ENCODE measurements around the gene MAPK7.

MAPK7 gene

DNA sequence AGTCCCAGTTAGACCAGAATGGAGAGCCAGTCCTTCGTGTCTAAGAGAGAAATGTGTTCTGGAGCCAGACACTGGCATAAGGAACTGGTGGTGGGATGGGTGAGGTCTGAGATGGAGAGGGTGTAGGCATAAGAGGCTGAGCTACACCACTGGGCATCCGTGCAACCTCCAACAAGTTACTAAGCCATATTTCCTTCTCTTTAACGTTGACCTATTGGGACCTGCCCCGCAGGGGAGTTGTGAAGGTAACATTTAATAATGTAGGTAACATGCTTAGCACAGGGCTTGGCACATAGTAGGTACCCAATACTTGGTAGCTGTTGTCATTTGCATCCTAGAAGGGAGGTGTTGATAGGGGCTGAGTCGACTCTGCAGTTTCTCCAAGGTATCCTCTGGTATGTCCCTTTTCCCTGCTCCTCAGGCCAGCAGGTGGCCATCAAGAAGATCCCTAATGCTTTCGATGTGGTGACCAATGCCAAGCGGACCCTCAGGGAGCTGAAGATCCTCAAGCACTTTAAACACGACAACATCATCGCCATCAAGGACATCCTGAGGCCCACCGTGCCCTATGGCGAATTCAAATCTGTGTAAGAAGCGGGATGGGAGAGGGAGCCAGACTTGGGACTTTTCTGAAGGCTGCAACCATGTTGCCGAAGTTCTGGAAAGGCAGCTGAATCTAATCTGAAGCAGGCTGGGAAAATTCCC is 1.2 kb downstream of the MAPK7 start:
- TF ChIP-seq, protein P1, sequence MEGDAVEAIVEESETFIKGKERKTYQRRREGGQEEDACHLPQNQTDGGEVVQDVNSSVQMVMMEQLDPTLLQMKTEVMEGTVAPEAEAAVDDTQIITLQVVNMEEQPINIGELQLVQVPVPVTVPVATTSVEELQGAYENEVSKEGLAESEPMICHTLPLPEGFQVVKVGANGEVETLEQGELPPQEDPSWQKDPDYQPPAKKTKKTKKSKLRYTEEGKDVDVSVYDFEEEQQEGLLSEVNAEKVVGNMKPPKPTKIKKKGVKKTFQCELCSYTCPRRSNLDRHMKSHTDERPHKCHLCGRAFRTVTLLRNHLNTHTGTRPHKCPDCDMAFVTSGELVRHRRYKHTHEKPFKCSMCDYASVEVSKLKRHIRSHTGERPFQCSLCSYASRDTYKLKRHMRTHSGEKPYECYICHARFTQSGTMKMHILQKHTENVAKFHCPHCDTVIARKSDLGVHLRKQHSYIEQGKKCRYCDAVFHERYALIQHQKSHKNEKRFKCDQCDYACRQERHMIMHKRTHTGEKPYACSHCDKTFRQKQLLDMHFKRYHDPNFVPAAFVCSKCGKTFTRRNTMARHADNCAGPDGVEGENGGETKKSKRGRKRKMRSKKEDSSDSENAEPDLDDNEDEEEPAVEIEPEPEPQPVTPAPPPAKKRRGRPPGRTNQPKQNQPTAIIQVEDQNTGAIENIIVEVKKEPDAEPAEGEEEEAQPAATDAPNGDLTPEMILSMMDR (IDR thresholded peaks at IDR 0.05; ENCODE audit: low read depth, low read length), result no peak
- TF ChIP-seq, protein P2, sequence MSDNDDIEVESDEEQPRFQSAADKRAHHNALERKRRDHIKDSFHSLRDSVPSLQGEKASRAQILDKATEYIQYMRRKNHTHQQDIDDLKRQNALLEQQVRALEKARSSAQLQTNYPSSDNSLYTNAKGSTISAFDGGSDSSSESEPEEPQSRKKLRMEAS (IDR thresholded peaks at IDR 0.05; ENCODE audit: low read depth, low read length), result no peak
- TF ChIP-seq POLR2A (IDR thresholded peaks at IDR 0.05; ENCODE audit: extremely low read depth, insufficient read length) (no peak), MYC (IDR thresholded peaks at IDR 0.05; ENCODE audit: low read depth, low read length) (no peak)
- peak overlapping the region; percentile 76 for H3K4me3 ChIP-seq (ENCODE audit: low read depth, low read length)
- no peak for DNase-seq (ENCODE audit: low read depth)

DNA sequence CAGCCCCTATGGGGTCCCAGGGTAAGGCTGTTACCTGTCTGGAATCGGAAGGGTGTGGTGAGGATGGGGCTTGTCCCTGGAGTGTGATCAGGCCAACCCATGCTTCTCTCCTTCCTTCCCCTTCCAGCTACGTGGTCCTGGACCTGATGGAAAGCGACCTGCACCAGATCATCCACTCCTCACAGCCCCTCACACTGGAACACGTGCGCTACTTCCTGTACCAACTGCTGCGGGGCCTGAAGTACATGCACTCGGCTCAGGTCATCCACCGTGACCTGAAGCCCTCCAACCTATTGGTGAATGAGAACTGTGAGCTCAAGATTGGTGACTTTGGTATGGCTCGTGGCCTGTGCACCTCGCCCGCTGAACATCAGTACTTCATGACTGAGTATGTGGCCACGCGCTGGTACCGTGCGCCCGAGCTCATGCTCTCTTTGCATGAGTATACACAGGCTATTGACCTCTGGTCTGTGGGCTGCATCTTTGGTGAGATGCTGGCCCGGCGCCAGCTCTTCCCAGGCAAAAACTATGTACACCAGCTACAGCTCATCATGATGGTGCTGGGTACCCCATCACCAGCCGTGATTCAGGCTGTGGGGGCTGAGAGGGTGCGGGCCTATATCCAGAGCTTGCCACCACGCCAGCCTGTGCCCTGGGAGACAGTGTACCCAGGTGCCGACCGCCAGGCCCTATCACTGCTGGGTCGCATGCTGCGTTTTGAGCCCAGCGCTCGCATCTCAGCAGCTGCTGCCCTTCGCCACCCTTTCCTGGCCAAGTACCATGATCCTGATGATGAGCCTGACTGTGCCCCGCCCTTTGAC is 2.4 kb downstream of the MAPK7 start:
- TF ChIP-seq POLR2A (IDR thresholded peaks at IDR 0.05; ENCODE audit: extremely low read depth, insufficient read length) (no peak), MYC (IDR thresholded peaks at IDR 0.05; ENCODE audit: low read depth, low read length) (no peak)
- TF ChIP-seq, protein P1 (IDR thresholded peaks at IDR 0.05; ENCODE audit: low read depth, low read length), result no peak
- TF ChIP-seq, protein P2 (IDR thresholded peaks at IDR 0.05; ENCODE audit: low read depth, low read length), result no peak
- no peak overlapping the region for H3K4me3 ChIP-seq (ENCODE audit: low read depth, low read length)
- DNase-seq (ENCODE audit: low read depth), result no peak

DNA sequence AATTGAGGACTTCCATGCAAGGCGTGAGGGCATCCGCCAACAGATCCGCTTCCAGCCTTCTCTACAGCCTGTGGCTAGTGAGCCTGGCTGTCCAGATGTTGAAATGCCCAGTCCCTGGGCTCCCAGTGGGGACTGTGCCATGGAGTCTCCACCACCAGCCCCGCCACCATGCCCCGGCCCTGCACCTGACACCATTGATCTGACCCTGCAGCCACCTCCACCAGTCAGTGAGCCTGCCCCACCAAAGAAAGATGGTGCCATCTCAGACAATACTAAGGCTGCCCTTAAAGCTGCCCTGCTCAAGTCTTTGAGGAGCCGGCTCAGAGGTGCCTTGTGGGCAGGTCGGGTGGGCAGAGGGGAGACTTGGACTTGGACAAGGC is 3.1 kb downstream of the MAPK7 start:
- no peak for DNase-seq (ENCODE audit: low read depth)
- TF ChIP-seq, protein P1 (IDR thresholded peaks at IDR 0.05; ENCODE audit: low read depth, low read length), result no peak
- TF ChIP-seq MYC (IDR thresholded peaks at IDR 0.05; ENCODE audit: low read depth, low read length) (no peak), POLR2A (IDR thresholded peaks at IDR 0.05; ENCODE audit: extremely low read depth, insufficient read length) (no peak)
- TF ChIP-seq, protein P2 (IDR thresholded peaks at IDR 0.05; ENCODE audit: low read depth, low read length), result no peak
- H3K4me3 ChIP-seq (ENCODE audit: low read depth, low read length), result no peak overlapping the region

- H3K4me3 ChIP-seq (ENCODE audit: low read depth, low read length), result no peak overlapping the region
- no peak for TF ChIP-seq MYC (IDR thresholded peaks at IDR 0.05; ENCODE audit: low read depth, low read length)
- TF ChIP-seq, protein P2 (IDR thresholded peaks at IDR 0.05; ENCODE audit: low read depth, low read length), result no peak
- TF ChIP-seq POLR2A (IDR thresholded peaks at IDR 0.05; ENCODE audit: extremely low read depth, insufficient read length), result no peak
- TF ChIP-seq, protein P1 (IDR thresholded peaks at IDR 0.05; ENCODE audit: low read depth, low read length), result no peak
- DNase-seq (ENCODE audit: low read depth), result no peak
These were observed 3.6 kb downstream of the MAPK7 start for GRCh38 chr17:19381741-19382444.

- TF ChIP-seq MYC (IDR thresholded peaks at IDR 0.05; ENCODE audit: low read depth, low read length), result no peak
- TF ChIP-seq, protein P2 (IDR thresholded peaks at IDR 0.05; ENCODE audit: low read depth, low read length), result no peak
- no peak for TF ChIP-seq POLR2A (IDR thresholded peaks at IDR 0.05; ENCODE audit: extremely low read depth, insufficient read length)
- TF ChIP-seq, protein P1 (IDR thresholded peaks at IDR 0.05; ENCODE audit: low read depth, low read length), result no peak
- no peak overlapping the region for H3K4me3 ChIP-seq (ENCODE audit: low read depth, low read length)
- DNase-seq (ENCODE audit: low read depth), result no peak
These were observed 4.5 kb downstream of the MAPK7 start for GRCh38 chr17:19382531-19383444.

All from NB4 (cell line).